GM12878 (cell line): ENCODE measurements around the gene MBNL1. TPM values are rescaled to one million over a fixed set of nuclear protein-coding genes. Genes with fewer than 3 reads are reported as not detected.
A peak's percentile ranks its signal among the peaks of the same experiment; 100 is the strongest.

Source experiments
- ATAC-seq: fragments of 200-7000 bp; cut with Tn5 transposase; 3 replicates; pipeline ENCODE4 v1.9.1; 2020; ENCODE audit warnings: mild to moderate bottlenecking, moderate library complexity
- BruUV-seq: library from RNA; stranded (reverse); fragments of 400-500 nt; replicated peaks from 2 replicates; lab custom pipeline; 2021; lab: Mats Ljungman, UMichigan
- CTCF ChIA-PET: fragments of 300-600 bp; sonication (Branson Sonifier 250); formaldehyde crosslinking; extraction: SDS; loops from one replicate; lab custom pipeline; 2021; ENCODE audit warnings: inconsistent platforms; lab: Yijun Ruan, JAX
- POLR2A ChIA-PET: fragments of 350-600 bp; formaldehyde crosslinking; extraction: SDS; loops from one replicate; lab custom pipeline; 2021; ENCODE audit warnings: inconsistent platforms; lab: Charles Lee
- RAD21 ChIA-PET: fragments of 300-600 bp; sonication (Branson Sonifier 250); formaldehyde crosslinking; loops from one replicate; lab custom pipeline; 2023; ENCODE audit warnings: antibody characterized with exemption; ENCODE audit not compliant: unreplicated experiment; lab: Charles Lee
- SMC1A ChIA-PET: fragments of 300-600 bp; sonication (Branson Sonifier 250); formaldehyde crosslinking; loops from one replicate; lab custom pipeline; 2023; ENCODE audit not compliant: unreplicated experiment, uncharacterized antibody; lab: Charles Lee
- DNase-seq: peaks from one replicate; pipeline ENCODE4 v3.0.0-alpha.2; 2011; ENCODE audit warnings: low read depth, low spot score
- FAIRE-seq: peaks from 3 replicates; lab custom pipeline; 2011; peaks lifted over from hg19 to GRCh38; lab: Jason Lieb, UNC
- H2AFZ ChIP-seq: 2 replicates; pipeline ENCODE4 v1.6.0; 2011; ENCODE audit warnings: low read depth, low read length, control low read depth; ENCODE audit not compliant: control insufficient read depth
- H3K27ac ChIP-seq: 2 replicates; pipeline ENCODE4 v1.5.1; 2011; ENCODE audit warnings: control low read depth; ENCODE audit not compliant: control insufficient read depth, insufficient read depth
- H3K27me3 ChIP-seq, 2 experiments: replicated peaks in 1 of 2; 2 replicates each; pipeline versions ENCODE4 v1.6.0 to v1.6.1; 2011; ENCODE audit warnings: low read length in 1 of 2; ENCODE audit not compliant: control insufficient read depth in 2 of 2, insufficient read depth in 2 of 2
- H3K36me3 ChIP-seq, 2 experiments: 2 replicates each; pipeline ENCODE4 v1.5.1; 2011; ENCODE audit warnings: low read length in 1 of 2; ENCODE audit not compliant: control insufficient read depth in 2 of 2, insufficient read depth in 2 of 2
- H3K4me1 ChIP-seq: 2 replicates; pipeline ENCODE4 v1.6.1; 2011; ENCODE audit warnings: mild to moderate bottlenecking, low read length, moderate library complexity, mixed read lengths; ENCODE audit not compliant: control insufficient read depth, insufficient read depth
- H3K4me2 ChIP-seq: 2 replicates; pipeline ENCODE4 v1.6.0; 2011; ENCODE audit warnings: control low read depth; ENCODE audit not compliant: control insufficient read depth, insufficient read depth
- H3K4me3 ChIP-seq: fragments of 200-600 bp; sonication (generic); 2 replicates; pipeline ENCODE4 v1.5.1; 2016
- H3K79me2 ChIP-seq: 2 replicates; pipeline ENCODE4 v1.6.0; 2011; ENCODE audit warnings: low read length; ENCODE audit not compliant: control insufficient read depth, insufficient read depth
- H3K9ac ChIP-seq: 2 replicates; pipeline ENCODE4 v1.8.0; 2011; ENCODE audit warnings: low read length, control low read depth, mixed read lengths; ENCODE audit not compliant: control insufficient read depth, insufficient read depth
- H3K9me3 ChIP-seq: replicated peaks from 3 replicates; pipeline ENCODE4 v1.5.1; 2011; ENCODE audit warnings: mild to moderate bottlenecking, low read length; ENCODE audit not compliant: control insufficient read depth, insufficient read depth
- H4K20me1 ChIP-seq: 2 replicates; pipeline ENCODE4 v1.6.0; 2011; ENCODE audit not compliant: control insufficient read depth, insufficient read depth
- ATF2 ChIP-seq: IDR thresholded peaks from 2 replicates; pipeline ENCODE4 v1.6.1; 2012; ENCODE audit warnings: low read length, inconsistent platforms
- CTCF ChIP-seq, 3 experiments: IDR thresholded peaks in 2 of 3; conservative IDR thresholded peaks in 1 of 3; 2 replicates each; pipeline ENCODE4 v1.5.1; 2011; ENCODE audit warnings: low read depth in 3 of 3, low read length in 3 of 3, mild to moderate bottlenecking in 3 of 3, control low read depth in 2 of 3, moderate library complexity in 2 of 3, inconsistent platforms in 1 of 3, mixed read lengths in 1 of 3; ENCODE audit not compliant: control insufficient read depth in 2 of 3, insufficient read depth in 1 of 3; ENCODE audit errors: extremely low read depth in 1 of 3
- GABPA ChIP-seq: IDR thresholded peaks from 2 replicates; pipeline ENCODE4 v1.6.1; 2014; ENCODE audit warnings: antibody characterized with exemption, low read depth, mild to moderate bottlenecking, inconsistent platforms
- HDGF ChIP-seq: fragments of 450-650 bp; IDR thresholded peaks from 2 replicates; pipeline ENCODE4 v1.6.1; 2016; ENCODE audit warnings: antibody characterized with exemption
- MEF2A ChIP-seq: IDR thresholded peaks from 2 replicates; pipeline ENCODE4 v1.6.1; 2011; ENCODE audit warnings: low read depth, mild to moderate bottlenecking, low read length, moderate library complexity; ENCODE audit not compliant: insufficient read depth
- TAF1 ChIP-seq: IDR thresholded peaks from 2 replicates; pipeline ENCODE4 v1.6.1; 2011; ENCODE audit warnings: mild to moderate bottlenecking, low read depth, low read length, borderline replicate concordance
- ZNF24 ChIP-seq: fragments of 450-650 bp; IDR thresholded peaks from 2 replicates; pipeline ENCODE4 v1.6.1; 2017; ENCODE audit warnings: antibody characterized with exemption, mild to moderate bottlenecking
- WGBS: methylation state at CpG from one replicate; pipeline ENCODE4 v1.1.6; 2016; ENCODE audit warnings: low lambda C conversion rate; ENCODE audit not compliant: insufficient replicate concordance, insufficient coverage; ENCODE audit errors: missing lambda C conversion rate; 5-methylcytosine and 5-hydroxymethylcytosine counted together
- in situ Hi-C: fragments of 300-500 bp; cut with MboI; formaldehyde crosslinking; loops from 9 replicates; pipeline ENCODE4 v1.14.3; 2018; ENCODE audit warnings: mixed read lengths
- intact Hi-C: fragments of 100-400 bp; cut with micrococcal nuclease; formaldehyde crosslinking; loops from one replicate; pipeline ENCODE4 v1.14.2; 2022; ENCODE audit not compliant: unreplicated experiment
- polyA plus RNA-seq, 11 experiments: library from polyadenylated mRNA; depleted of rRNA in 4 of 11; unstranded in 6 of 11; stranded (reverse) in 5 of 11; fragments of >200 nt; fragmentation: Nextera tagmentation in 4 of 11; fragmentation: Illumina TruSeq in 1 of 11; extraction: Ambion mirVana in 4 of 11; extraction: Trizol in 1 of 11; gene quantifications; 1 replicate in 1 of 11; 2 replicates in 10 of 11; pipeline versions ENCODE4 v1.2.1 to v1.2.3, GENCODE V29; 2011 to 2016; ENCODE audit warnings: inconsistent platforms in 2 of 11, missing spikeins in 2 of 11, low read depth in 1 of 11
- total RNA-seq, 4 experiments: library from RNA; depleted of rRNA in 3 of 4; stranded (reverse); fragments of >200 nt in 3 of 4; fragmentation: Illumina TruSeq in 1 of 4; extraction: Trizol in 1 of 4; gene quantifications; 2 replicates each; pipeline versions ENCODE4 v1.2.1 to v1.2.3, GENCODE V29; 2013 to 2021
- TF ChIP-seq, protein P1 (sequence below): IDR thresholded peaks from 2 replicates; pipeline ENCODE4 v1.6.1; 2011; ENCODE audit warnings: low read depth, mild to moderate bottlenecking, low read length, moderate library complexity, borderline replicate concordance; ENCODE audit errors: extremely low read depth

Gene MBNL1
- total and polyA plus RNA-seq, 10 of the 15 experiments (the other 5 are each of a cell fraction or from before 2014, with no cell fraction given) = 59.6 to 337 (median 143) TPM

DNA sequence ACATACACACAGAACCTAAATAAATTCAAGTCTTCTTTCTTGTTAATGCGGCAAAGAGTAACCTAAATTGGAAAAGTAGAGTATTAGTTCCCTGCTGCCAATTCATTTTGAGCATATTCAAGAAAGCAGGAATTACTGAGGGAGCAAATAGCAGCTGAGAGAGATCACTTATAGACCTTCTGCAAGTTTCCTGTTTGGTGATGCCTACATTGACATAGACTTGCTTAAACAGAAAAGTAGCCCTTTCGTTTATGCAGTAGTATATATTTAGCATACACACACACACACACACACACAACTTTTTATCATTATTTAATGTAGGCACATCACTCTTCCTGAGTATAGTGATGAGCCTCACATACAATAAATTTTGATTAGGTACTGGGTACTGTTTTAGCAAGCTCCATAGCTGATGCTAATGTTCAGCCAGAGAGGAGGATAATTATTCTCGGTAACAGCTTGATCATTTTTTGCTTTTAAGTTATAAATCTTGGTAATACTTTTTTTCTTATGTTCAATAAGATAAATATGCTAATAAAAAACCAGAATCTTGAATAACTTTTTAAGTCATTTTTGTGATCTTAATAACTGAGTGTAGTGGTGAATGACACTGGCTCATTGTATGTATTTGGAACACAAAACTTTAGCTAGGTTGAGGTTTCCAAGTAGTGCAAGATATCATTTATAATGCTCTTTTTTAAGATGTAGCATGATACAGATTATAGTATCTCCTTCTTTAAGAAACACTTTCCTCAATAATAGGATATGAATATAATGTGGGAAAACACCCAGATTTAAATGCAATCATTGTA, 174.7 kb downstream of the MBNL1 start:
- Histone ChIP-seq H3K9ac (no peak overlapping the region), H3K9me3 (peaks cover 4% of the 10 kb centered on the region), H3K4me1 (peaks cover 13% of the 10 kb centered on the region; the same call in 1 of the 2 replicates), H4K20me1 (no peaks in the 10 kb centered on the region), H3K27me3 (no peaks in the 10 kb centered on the region), H3K79me2 (peaks cover 56% of the 10 kb centered on the region), H2AFZ (no peak overlapping the region), H3K4me3 (no peak overlapping the region), H3K27ac (peak overlapping the region; percentile 45; the same call in 1 of the 2 replicates), H3K36me3 (peaks cover 4 to 15% of the 10 kb centered on the region in 2 experiments), H3K4me2 (peak overlapping the region; percentile 50)
- no TSS peak for BruUV-seq
- ChIA-PET SMC1A (interaction anchor here (0.6 to 7.9 kb wide), 82 partner anchors 8 to 1164 kb away, joined by 3 to 211 read pairs (median 4); partner anchors contain the start of gene MBNL1), RAD21 (interaction anchor here (0.7 to 8.4 kb wide), 60 partner anchors 8 to 524 kb away, joined by 3 to 138 read pairs (median 4); partner anchors contain the start of gene MBNL1), POLR2A (interaction anchor here (0.7 to 1.5 kb wide), 4 partner anchors 14 to 255 kb away, joined by 3 to 4 read pairs (median 3); no protein-coding TSS in a partner anchor), CTCF (interaction anchor here (0.7 to 13.5 kb wide), 63 partner anchors 8 to 524 kb away, joined by 3 to 282 read pairs (median 5); no protein-coding TSS in a partner anchor)
- intact Hi-C loops (loop anchor here (1.0 to 5.0 kb wide), 4 partner anchors 86 to 371 kb away; no protein-coding TSS in a partner anchor), in situ Hi-C loops (loop anchor here (5.0 kb wide), 2 partner anchors 266 to 371 kb away; no protein-coding TSS in a partner anchor)
- peak; percentile 75 for ATAC-seq
- peak; percentile 31 for FAIRE-seq
- TF ChIP-seq, protein P1, sequence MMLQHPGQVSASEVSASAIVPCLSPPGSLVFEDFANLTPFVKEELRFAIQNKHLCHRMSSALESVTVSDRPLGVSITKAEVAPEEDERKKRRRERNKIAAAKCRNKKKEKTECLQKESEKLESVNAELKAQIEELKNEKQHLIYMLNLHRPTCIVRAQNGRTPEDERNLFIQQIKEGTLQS = no peak
- TF ChIP-seq HDGF (no peak), MEF2A (0 out of 2 replicates have a peak, but pooled peaks have one; percentile 4), CTCF (IDR thresholded peaks at IDR 0.05 in 2 of 3, conservative IDR thresholded peaks at IDR 0.05 in 1 of 3; ENCODE audit: control insufficient read depth in 2 of 3, extremely low read depth in 1 of 3, insufficient read depth in 1 of 3, low read depth in 3 of 3, low read length in 3 of 3) (no peak), ZNF24 (no peak), GABPA (no peak), TAF1 (no peak), ATF2 (0 out of 2 replicates have a peak, but pooled peaks have one; percentile 31)
- WGBS = 29% methylated on average over 3 of the region's 3 CpGs
- no peak for DNase-seq
